GM18861 (cell line): ENCODE results near the gene BFSP2.

Source experiments
- ATAC-seq: cut with Tn5 transposase; IDR thresholded peaks from one replicate; pipeline ENCODE4 v1.9.1; 2021; ENCODE audit not compliant: unreplicated experiment

The BFSP2 gene

DNA sequence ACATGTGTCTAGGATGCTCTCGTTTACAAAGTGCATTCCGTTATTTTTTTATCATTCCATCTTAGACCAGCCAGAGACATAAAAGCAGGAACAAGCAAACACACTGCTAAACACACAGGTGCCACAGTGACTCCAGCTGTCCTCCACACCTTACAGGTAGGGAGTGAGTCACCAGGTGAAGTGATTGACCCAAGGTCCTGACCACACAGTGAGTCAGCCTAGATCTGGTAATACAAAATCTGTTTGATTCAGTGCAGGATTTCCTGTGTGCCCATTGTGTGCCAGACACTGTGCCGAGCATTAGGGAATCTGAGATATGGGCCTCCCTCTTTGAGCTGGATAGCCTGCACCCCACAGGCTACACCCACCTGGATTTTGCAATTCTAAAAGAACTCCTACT is 16.7 kb upstream of the BFSP2 start:
- no peak for ATAC-seq

DNA sequence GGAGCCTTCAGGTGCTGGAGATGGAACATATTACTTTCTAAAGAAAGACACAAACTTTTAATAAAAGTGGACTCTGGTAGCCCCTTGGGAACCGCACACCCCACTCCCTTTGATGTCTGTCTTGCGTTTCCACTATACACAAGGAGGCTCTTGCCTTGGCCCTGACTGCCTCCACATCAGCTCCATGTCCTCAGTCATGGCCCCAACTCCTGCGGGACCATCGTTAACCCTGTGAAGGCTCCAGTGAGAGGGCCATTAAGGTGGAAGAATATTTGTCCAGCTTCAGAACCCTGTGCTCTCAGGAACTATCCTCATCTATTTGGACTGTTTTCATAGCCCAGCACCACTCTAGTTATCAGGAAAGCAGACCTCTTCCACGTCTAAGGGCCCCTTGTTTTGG is 16.1 kb upstream of the BFSP2 start:
- no peak for ATAC-seq

DNA sequence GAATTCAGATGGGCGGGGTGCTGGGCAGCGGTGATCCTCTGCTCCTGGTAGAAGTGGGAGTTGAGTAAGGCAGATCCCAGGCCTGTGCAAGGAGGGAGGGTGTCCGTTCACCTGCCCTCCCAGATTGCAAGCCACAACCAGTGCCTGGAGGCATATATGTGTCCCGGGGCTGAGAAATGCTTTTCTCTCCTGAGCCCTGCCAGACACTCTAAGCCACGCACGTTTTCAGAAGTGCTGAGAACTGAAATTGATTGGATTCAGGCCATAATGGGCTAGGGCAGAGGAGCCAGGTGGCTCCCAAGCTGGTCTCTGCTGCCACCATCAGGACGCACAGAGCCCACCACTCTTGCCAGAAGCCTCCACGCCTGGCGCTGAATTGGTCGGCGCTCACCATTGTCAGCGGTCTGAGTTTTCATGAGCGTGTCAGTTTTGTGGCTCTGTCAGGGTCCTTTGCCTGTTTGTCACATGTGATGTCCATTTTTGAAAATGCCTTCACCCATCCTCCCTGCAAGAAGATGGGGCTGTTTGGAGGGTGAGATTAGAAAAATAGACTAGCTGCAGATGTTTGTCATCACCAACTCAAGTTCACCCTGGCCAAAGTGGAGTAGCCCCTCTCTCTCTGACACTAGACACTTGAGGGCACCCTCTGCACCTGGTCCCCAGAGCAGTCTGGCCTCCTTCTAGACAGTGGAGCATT is 15.4 kb upstream of the BFSP2 start:
- ATAC-seq: peak; percentile 92

DNA sequence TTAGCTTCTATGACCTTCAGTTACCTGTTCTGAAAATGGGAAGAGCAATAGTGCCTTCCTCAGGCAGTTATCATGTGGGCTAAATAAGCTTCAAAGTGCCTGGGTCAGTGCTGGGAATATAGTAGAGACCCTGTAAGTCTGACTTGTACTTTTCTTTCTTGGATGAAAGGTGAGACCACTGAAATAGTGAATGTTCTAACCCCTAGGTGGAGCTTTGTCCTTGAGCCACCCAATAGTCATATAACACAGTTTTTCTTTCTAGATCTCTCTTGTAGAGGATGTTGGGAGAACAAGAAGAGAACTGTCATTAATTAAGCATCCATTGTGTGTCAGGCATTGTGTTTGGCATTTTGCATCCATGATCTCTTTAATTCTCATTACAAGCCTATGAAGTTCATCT is 13.0 kb upstream of the BFSP2 start:
- no peak for ATAC-seq

DNA sequence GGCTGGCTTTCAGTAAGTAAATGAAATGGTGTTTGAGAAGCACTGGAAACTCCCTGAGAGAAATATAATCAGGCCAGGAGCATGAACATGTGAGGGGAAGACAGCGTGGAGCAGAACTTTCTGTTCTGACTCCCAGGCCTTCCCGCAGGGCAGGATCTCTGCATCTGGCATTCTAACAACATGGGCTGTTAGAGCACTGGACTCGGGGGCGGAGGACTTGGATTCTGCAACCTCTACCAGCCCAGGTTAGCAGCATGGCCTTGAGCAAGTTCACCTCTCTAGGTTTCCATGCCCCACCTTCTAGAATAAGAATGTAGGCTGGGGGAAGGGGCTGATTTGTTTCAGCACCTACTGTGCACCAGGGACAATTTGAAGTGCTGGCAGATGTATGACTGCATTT is 12.5 kb upstream of the BFSP2 start:
- no peak for ATAC-seq

DNA sequence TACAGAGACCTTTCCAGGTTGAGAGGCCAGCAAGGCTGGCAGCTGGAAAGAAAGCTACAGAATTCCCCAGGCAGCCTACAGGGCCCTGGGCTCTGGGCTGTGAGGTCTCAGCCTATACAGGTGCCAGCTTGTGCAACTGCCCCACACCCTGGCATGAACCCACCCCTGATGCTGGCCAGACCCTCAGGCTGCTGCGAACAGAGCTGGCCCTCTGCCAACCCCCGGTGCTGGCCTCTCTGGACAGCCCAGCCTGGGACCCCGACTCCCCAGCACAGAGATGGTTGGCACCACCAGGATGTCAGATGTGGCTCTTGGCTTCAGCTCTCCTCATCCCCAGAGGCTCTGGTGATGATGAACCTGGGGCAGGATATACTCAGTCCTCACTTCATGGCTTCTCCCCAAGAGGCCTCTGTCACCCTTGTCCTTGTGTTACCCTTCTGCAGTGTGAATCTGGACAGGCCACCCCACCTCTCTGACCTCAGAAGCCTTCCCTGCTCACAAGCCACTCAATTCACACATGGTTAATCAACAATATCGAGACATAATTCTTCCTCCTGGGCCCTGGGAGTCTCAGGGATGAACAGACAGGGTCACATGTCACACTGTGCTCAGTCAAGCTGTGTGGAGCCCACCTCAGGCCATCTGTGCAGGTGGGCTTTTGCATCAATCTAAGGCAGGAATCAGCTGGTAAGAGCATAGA is 11.0 kb upstream of the BFSP2 start:
- no peak for ATAC-seq

DNA sequence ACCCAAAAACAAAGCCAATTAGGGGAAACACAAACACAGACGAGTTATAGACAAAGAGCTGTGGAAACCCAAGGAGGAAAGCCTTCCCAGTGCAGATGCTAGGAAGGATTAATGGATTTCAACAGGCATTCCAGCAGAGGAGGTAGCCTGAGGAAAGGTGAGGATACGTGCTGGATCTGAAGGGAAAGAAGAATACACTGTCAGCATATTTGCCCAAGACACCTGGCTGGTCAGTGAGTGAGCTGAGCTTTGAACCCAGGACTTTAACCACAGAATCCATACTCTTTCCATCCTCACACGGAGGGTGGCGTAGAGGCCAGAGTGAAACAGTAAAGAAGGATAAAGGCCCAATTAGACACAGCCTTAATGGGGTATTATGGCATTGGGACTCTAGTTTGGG is 9.1 kb upstream of the BFSP2 start:
- ATAC-seq: no peak

DNA sequence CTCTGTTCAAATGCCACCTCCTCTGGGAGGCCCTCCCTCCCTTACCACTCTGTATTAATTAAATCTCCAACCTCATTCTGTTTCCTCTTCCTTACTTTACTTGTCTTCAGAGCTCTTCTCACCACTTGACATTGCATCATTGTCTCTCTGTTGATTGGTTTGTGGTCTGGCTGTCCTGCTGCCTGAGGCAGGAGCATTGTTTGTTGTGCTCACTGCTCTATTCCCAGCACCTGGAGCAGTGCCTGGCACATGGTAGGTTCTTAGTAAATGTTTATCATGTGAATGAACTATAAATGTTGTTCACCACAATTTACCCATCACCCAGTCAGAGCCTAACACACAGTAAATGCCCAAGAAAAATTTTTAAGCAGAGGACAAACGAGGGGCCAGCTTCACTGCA is 6.7 kb upstream of the BFSP2 start:
- no peak for ATAC-seq

DNA sequence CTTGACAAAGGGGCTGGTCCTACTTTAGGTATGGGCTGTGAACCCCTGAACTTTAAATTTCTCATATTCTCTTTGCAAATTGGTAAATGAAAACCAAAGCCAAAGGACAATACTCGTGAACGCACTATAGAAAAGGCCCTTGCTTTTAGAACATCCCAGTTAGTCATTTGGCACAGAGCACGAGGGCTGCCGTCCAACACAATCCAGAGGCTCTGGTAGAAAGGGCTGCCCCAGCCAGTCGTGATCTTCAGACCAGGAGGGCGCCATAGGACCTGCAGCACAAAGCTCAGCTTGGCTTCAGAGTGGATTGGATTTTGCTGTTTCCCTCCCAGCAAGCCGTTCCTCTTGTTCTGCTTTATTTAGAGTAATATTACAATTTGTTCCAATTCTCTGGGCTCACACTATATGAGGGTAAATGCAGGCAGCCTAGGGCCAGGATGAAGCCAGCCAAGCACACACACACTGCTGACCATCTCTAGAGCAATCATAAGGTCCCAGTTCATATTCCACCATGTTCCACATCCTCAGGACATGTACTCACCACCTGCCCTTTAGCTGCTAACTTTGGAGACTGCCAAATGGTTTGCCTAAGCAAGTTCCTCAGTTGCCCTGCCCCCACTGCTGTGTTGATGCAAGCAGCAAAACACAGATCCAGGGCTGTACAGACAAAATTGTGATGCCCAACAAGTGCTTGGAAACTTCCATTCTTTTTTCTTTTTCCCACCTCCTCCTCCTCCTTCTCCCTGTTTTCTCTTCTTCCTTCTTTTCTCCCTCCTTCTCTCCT is 6.0 kb upstream of the BFSP2 start:
- ATAC-seq: no peak

DNA sequence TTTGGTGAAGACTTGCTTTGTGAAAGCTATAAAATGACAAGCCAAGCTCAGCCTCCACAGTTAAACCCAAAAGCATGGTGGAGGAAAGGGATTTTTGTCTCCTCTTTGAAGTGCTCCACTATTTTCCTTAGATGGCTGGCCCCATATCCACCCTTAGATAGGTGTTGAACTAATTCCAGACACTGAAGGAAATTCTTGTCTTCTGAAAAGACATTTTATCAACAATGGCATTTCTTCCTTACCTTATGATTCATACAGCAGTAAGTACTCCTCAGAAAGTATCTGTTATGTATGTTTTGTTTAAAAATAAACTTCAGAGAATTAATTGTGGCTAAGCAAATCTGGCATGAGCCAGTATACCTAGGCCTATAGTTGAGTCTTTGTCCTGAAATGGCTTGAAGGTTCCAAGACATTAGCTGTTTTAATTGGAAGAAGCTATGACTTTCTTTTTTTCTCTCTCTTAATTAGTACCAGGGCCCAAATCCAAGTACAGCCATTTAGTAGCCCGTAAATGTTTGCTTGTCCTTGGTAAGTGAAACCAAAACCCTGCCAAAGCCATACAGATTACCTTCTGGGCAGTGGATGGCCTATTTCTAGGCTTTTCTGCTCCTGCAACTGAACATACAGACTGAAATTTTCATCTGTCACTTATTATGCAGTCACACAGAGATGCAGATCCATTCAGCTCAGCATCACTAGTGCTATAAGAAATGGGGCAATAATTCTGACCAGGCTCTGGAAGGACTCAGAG is 5.1 kb upstream of the BFSP2 start:
- no peak for ATAC-seq

DNA sequence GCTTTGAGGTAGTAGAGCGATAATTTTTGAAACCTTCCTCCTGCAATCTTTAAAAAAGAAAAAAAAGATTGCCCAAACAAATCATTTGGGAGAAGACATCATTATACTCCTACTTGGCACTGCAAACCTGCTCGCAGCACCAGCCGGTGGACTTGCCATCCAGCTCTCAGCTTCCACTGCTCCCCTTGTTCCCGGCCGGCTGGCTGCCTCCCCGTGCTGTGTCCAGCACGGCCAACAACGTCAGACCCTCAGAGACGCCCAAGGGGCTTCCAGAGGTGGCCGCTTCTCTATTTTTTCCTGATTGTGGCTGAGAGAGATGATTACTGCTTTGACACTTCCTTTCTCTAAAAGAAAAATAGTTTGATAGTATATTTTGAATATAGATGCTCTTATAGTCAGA is 3.0 kb upstream of the BFSP2 start:
- no peak for ATAC-seq

DNA sequence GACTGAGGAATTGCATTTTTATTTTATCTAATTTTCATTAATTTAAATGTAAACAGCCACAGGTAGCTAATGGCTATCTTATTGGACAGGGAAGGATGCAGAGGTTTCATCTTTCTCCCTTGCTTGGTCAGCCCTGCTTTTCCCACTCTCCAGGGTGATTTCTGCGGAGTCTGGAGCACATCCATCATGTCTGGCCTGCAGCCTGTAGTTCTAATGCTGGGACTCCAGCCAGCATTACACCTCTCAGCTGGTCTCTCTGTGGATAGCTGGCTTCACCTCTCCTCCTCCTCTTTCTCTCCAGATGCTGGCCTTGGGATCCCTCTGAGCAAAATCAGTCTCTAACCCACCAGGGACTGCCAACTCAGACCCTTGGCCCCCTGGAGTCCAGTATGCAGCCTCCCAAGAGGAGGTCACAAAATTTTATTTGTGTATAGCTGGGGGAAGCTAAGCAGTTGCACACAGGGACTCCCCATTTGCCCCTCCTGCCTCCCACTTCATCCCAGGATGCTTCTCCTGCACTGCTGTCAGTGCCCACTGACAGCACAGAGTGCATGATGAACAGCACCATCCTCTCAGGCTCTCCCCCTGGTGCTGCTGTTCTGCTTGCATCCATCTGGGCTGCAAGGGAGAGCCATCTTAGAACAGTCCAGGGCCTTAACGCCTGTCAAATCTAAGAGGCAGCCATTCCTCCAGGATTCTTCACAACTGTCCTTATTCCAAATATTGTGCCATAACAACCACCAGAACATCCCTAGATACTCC is 1.7 kb downstream of the BFSP2 start:
- no peak for ATAC-seq

DNA sequence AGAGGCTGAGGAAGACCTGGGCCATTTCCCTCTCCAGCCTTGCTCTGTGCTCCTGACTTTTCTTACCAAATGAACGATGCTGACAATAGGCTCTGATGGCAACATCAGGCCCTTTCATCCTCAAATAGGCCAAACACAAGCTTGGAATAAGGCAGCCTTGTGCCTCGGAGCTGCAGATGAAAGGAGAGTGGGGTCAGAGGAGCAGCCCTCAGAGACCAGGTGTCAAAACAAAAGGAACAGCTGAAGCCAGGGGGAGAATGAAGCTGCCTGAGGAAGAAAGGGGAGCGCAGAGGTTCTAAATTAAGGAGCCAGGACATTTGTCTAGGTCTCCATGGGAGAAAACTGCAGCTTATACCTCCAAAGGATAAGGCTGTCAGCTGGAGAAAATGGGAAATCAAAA is 5.1 kb downstream of the BFSP2 start:
- no peak for ATAC-seq

DNA sequence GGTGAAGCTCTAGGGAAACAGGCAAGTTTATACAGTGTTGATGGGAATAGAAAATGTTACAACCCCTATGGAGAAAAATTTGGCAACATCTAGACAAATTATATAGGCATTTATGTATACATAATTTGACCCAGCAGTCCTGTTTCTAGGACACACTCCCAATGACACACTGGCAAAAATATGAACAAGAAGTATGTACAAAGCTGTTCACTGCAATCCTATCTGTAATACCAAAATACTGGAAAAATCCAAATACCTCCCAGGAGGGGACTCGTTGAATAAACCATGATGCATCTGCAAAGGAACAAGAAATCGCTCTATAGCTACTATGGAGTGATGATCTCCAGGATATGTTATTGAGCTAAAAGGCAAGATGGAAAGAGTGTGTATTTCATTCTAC is 8.5 kb downstream of the BFSP2 start:
- ATAC-seq: no peak

DNA sequence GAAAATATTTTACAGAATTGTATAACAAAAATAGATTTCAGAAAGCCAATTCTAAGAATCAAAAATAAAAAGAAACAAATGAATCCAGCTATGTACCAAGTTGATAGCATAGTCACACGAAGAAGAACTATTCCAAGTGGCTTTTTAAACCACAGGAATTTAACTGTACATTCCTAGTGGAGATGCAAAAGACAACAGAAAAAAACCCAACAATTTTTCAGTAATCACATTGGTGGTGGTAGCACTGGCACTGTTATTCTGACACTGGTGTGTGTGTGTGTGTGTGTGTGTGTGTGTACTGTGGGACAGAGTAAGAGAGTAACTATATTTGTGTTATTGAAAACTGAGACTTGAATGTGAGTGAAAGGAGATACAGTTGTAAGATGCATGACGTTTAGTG is 9.1 kb downstream of the BFSP2 start:
- no peak for ATAC-seq

DNA sequence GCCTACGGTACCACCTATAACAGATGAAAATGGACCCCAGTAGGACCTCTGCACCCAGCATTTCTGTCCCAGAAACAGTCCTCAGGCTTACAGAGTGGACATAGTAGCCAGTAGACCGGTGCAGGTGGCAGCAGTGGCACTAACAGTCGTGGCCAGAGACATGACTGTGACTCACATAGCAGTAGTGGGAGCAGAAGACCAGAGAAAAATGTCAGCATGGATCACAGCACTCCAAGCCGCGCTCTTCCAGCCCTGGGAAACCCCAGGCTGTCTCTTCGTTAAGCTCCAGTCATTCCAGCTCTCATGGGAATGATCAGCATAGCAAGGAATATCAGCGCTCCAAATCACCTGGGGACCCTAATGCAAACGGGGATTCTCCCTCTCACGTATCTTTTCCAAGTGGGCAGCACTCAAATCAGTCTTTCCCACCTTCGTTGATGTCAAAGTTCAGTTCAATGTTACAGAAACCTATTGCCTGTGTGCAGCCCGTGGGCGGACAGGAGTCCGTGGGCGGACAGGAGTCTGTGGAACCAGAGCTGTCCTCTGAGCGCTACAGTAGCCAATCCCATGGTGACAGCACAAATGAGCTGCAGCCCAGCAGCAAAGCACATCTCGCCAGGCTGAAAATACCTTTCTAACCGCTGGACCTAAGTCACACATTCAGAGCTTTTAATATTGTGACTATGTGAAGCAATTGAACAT is 10.5 kb downstream of the BFSP2 start:
- no peak for ATAC-seq

DNA sequence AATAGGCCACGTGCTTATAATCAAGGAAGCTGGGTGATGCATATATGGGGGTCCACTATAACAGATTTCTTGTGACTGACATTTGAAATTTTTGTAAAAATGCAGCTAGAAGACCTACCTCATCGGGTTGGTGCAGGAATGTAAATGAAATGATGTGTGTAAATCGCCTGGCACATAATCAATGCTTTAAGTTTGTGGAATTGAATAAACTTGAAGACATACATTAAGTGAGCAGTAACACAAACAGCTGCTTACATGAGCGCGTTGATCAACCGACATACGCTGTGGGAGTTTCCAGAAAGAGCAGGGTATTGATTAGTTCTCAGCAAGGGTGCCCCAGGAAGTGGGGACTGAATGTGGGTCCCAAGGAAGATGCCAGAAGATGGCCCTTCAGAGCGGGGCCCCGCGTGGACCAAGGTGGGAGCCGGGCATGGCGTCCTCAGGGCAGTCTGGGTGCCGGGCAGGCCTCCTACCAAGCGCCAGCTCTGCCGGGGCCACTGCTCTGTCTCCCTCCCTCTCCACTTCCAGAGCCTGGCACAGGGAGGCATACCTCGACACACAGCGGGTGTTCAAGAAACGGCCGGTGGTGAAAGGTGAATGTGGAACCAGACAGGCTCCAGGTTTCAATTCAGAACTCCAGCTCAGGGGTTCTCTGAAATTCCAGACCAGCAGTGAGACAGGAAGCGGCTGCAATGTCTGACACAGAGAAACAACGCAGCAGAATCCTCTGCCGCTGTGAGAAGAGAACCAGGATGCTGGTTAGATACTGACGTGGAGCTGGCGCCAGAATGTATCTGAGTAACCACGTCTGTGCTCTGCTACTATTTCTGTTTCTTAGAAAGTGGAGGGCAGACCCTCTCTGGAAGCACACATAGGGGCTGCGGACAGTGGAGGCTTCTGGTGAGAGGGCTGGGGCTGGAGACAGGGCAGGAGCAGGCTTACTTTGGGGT is 12.6 kb downstream of the BFSP2 start:
- no peak for ATAC-seq

DNA sequence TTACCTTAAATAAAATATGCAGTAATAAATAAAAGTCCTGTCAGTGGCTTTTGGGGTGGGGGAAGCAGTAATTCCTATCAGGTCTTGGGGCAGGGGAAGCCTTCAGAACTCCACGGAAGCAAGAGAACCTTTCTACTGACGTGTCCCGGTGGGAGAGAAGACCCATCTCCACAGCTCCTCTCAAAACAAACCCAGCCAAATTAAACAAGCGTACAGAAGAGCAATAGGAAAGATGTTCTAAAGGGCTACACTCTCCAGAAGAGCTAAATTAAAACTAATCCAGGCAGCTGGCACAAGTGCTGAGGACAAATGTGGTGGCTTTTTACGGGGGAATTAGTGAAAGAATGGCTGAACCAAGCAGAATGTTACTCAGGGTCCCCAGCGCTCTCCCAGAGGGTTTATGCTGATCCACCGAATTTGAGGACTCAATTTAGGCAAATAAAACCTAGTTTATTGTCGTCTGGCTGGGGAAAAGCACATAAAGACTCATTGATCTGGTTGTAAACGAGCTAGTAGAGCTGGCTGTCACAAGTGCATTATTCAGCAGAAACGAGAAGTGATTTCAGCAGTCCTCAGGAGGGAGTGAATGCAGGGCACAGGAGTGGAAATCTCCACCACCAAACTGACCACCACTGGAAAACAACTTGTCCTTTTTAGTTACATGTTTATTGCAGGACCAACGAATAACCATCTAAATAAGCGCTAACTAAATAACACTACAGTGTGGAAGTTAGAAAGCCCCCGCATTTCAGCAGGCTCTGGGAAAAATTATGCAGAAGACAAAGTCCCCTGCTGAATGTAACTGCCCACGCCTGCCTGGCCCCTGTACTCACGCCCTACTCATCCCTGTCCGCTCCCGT is 13.5 kb downstream of the BFSP2 start:
- no peak for ATAC-seq
